ENCODE results near the gene POLH. TPM values are rescaled to one million over a fixed set of nuclear protein-coding genes. Genes with fewer than 3 reads are reported as not detected.
"Not testable (repeated sequence)": the region's sequence is repeated elsewhere in the genome, so short reads cannot be mapped to it uniquely, and the experiment has no call there.

The POLH gene
- total RNA-seq, 6 donors from 2014 or later = 9.1 to 27.5 (median 19.8) TPM

- TF ChIP-seq EP300 (IDR thresholded peaks at IDR 0.05) = no peak
- TF ChIP-seq POLR2A (IDR thresholded peaks at IDR 0.05) = no peak
- no peak for TF ChIP-seq POLR2AphosphoS5 (IDR thresholded peaks at IDR 0.05)
- TF ChIP-seq, protein P1, sequence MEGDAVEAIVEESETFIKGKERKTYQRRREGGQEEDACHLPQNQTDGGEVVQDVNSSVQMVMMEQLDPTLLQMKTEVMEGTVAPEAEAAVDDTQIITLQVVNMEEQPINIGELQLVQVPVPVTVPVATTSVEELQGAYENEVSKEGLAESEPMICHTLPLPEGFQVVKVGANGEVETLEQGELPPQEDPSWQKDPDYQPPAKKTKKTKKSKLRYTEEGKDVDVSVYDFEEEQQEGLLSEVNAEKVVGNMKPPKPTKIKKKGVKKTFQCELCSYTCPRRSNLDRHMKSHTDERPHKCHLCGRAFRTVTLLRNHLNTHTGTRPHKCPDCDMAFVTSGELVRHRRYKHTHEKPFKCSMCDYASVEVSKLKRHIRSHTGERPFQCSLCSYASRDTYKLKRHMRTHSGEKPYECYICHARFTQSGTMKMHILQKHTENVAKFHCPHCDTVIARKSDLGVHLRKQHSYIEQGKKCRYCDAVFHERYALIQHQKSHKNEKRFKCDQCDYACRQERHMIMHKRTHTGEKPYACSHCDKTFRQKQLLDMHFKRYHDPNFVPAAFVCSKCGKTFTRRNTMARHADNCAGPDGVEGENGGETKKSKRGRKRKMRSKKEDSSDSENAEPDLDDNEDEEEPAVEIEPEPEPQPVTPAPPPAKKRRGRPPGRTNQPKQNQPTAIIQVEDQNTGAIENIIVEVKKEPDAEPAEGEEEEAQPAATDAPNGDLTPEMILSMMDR (IDR thresholded peaks at IDR 0.05) = no peak
- Histone ChIP-seq H3K4me1 (no peaks in the 10 kb centered on the region), H3K4me3 (no peak overlapping the region), H3K36me3 (no peaks in the 10 kb centered on the region), H3K27me3 (no peaks in the 10 kb centered on the region), H3K27ac (no peak overlapping the region), H3K9me3 (no peaks in the 10 kb centered on the region)
- no peak for DNase-seq
- WGBS, 2 donors = 83 to 88% methylated on average over 9 of the region's 9 CpGs
- ATAC-seq (ENCODE audit: low FRiP score in 2 of 2) = no peak
Measured at GRCh38 chr6:43658161-43658560, 82.2 kb downstream of the POLH start.

- WGBS, 2 donors = 86 to 95% methylated on average over 5 of the region's 5 CpGs
Measured at GRCh38 chr6:43662948-43663347, 87.0 kb downstream of the POLH start.

More at GRCh38 chr6:43662948-43663347, 87.0 kb downstream of the POLH start:
- not testable (repeated sequence) for H3K9me3 ChIP-seq; DNase-seq; H3K27me3 ChIP-seq; ATAC-seq (ENCODE audit: low FRiP score in 2 of 2); H3K4me3 ChIP-seq; H3K27ac ChIP-seq; H3K36me3 ChIP-seq
- peaks cover 10% of the 10 kb centered on the region in 4 donors for H3K4me1 ChIP-seq

Small RNAs within 50 kb of the gene (small RNA-seq; reads per million reads assigned to genes)
- 0 reads per million in 4 donors for gene RF00426

Other genes starting within 250 kb of the POLH start
- gene ZNF318, start 206.5 kb upstream of the POLH start, total RNA-seq = 10 to 100 TPM; 10.3 to 19.9 (median 15.3) TPM
- gene ABCC10, start 148.6 kb upstream of the POLH start, total RNA-seq = 10 to 100 TPM; 18.8 to 75.4 (median 34.2) TPM
- 1 to 10 TPM in 2 of 6 donors, under 1 TPM in 2, not detected in 2; 0.34 to 2.4 (median 1.2) TPM for gene DLK2, start 120.6 kb upstream of the POLH start, total RNA-seq
- gene TJAP1, start 98.6 kb upstream of the POLH start, total RNA-seq = 10 to 100 TPM; 22.2 to 57.6 (median 31.1) TPM
- 1 to 10 TPM in 5 of 6 donors, under 1 TPM in 1; 0.34 to 3.4 (median 2.5) TPM for gene LRRC73, start 65.8 kb upstream of the POLH start, total RNA-seq
- gene YIPF3, start 59.3 kb upstream of the POLH start, total RNA-seq = 100 to 1,000 TPM; 103 to 170 (median 125) TPM
- 10 to 100 TPM; 14.2 to 41.4 (median 24.5) TPM for gene POLR1C, start 59.1 kb upstream of the POLH start, total RNA-seq
- 10 to 100 TPM; 17.9 to 48.2 (median 25.1) TPM for gene XPO5, start 147 bp upstream of the POLH start, total RNA-seq
- 100 to 1,000 TPM in 1 of 6 donors, 10 to 100 TPM in 5; 41.3 to 128 (median 78.1) TPM for gene GTPBP2, start 53.1 kb downstream of the POLH start, total RNA-seq
- 10 to 100 TPM; 16.8 to 66.4 (median 24.9) TPM for gene MAD2L1BP, start 59.7 kb downstream of the POLH start, total RNA-seq
- gene RSPH9, start 68.9 kb downstream of the POLH start, total RNA-seq = 1 to 10 TPM in 5 of 6 donors, under 1 TPM in 1; 0.20 to 4.2 (median 2.1) TPM
- 10 to 100 TPM; 21.0 to 45.6 (median 33.4) TPM for gene MRPS18A, start 111.6 kb downstream of the POLH start, total RNA-seq
- 100 to 1,000 TPM; 129 to 564 (median 261) TPM for gene VEGFA, start 194.0 kb downstream of the POLH start, total RNA-seq